ENCODE measurements around the gene ZMIZ1. TPM values are rescaled to one million over a fixed set of nuclear protein-coding genes. Genes with fewer than 3 reads are reported as not detected.
A peak's percentile ranks its signal among the peaks of the same experiment; 100 is the strongest.

The ZMIZ1 gene
- total RNA-seq, 1 donor from 2014 or later, result 85.2 TPM

- Mint-ChIP-seq H3K27ac (peak overlapping the region; percentile 37), H3K36me3 (ENCODE audit: insufficient read depth) (peaks cover 18% of the 10 kb centered on the region), H3K9me3 (ENCODE audit: low read depth) (no peaks in the 10 kb centered on the region)
Measured at GRCh38 chr10:79312601-79313187, 243.9 kb downstream of the ZMIZ1 start.

GRCh38 chr10:79313320-79313719, 244.6 kb downstream of the ZMIZ1 start:
- H3K36me3 Mint-ChIP-seq (ENCODE audit: insufficient read depth), result peaks cover 13% of the 10 kb centered on the region

More at GRCh38 chr10:79312601-79313187, 243.9 kb downstream of the ZMIZ1 start:
- Mint-ChIP-seq H3K27me3 (no peaks in the 10 kb centered on the region), H3K4me1 (ENCODE audit: low read depth) (peaks cover 7% of the 10 kb centered on the region), H3K4me3 (ENCODE audit: low read depth) (no peak overlapping the region)
- no peak for DNase-seq (ENCODE audit: low spot score, unreplicated experiment)
- no peak for TF ChIP-seq CTCF (IDR thresholded peaks at IDR 0.05; ENCODE audit: unreplicated experiment)

GRCh38 chr10:79313911-79314439, 245.2 kb downstream of the ZMIZ1 start:
- no peaks in the 10 kb centered on the region for H3K9me3 Mint-ChIP-seq (ENCODE audit: low read depth)
- no peak for DNase-seq (ENCODE audit: low spot score, unreplicated experiment)
- peaks cover 5% of the 10 kb centered on the region for H3K27me3 Mint-ChIP-seq
- peaks cover 13% of the 10 kb centered on the region for H3K36me3 Mint-ChIP-seq (ENCODE audit: insufficient read depth)
- no peak for TF ChIP-seq CTCF (IDR thresholded peaks at IDR 0.05; ENCODE audit: unreplicated experiment)
- H3K4me1 Mint-ChIP-seq (ENCODE audit: low read depth), result peaks cover 11% of the 10 kb centered on the region
- no peak overlapping the region for H3K4me3 Mint-ChIP-seq (ENCODE audit: low read depth)
- H3K27ac Mint-ChIP-seq, result peak overlapping the region; percentile 33

More at GRCh38 chr10:79313320-79313719, 244.6 kb downstream of the ZMIZ1 start:
- peak overlapping the region; percentile 37 for H3K27ac Mint-ChIP-seq
- no peaks in the 10 kb centered on the region for H3K9me3 Mint-ChIP-seq (ENCODE audit: low read depth)
- H3K4me3 Mint-ChIP-seq (ENCODE audit: low read depth), result no peak overlapping the region
- TF ChIP-seq CTCF (IDR thresholded peaks at IDR 0.05; ENCODE audit: unreplicated experiment), result no peak
- H3K4me1 Mint-ChIP-seq (ENCODE audit: low read depth), result peaks cover 11% of the 10 kb centered on the region
- no peak for DNase-seq (ENCODE audit: low spot score, unreplicated experiment)
- no peaks in the 10 kb centered on the region for H3K27me3 Mint-ChIP-seq

GRCh38 chr10:79314761-79315601, 246.2 kb downstream of the ZMIZ1 start:
- Mint-ChIP-seq H3K9me3 (ENCODE audit: low read depth) (no peaks in the 10 kb centered on the region), H3K27me3 (peaks cover 10% of the 10 kb centered on the region), H3K4me1 (ENCODE audit: low read depth) (peaks cover 11% of the 10 kb centered on the region), H3K36me3 (ENCODE audit: insufficient read depth) (peaks cover 11% of the 10 kb centered on the region), H3K27ac (no peak overlapping the region), H3K4me3 (ENCODE audit: low read depth) (no peak overlapping the region)
- TF ChIP-seq CTCF (IDR thresholded peaks at IDR 0.05; ENCODE audit: unreplicated experiment), result no peak
- DNase-seq (ENCODE audit: low spot score, unreplicated experiment), result no peak

- peaks cover 15% of the 10 kb centered on the region for H3K27me3 Mint-ChIP-seq
- H3K27ac Mint-ChIP-seq, result no peak overlapping the region
- DNase-seq (ENCODE audit: low spot score, unreplicated experiment), result no peak
- peaks cover 11% of the 10 kb centered on the region for H3K4me1 Mint-ChIP-seq (ENCODE audit: low read depth)
- no peak for TF ChIP-seq CTCF (IDR thresholded peaks at IDR 0.05; ENCODE audit: unreplicated experiment)
- H3K4me3 Mint-ChIP-seq (ENCODE audit: low read depth), result no peak overlapping the region
- peaks cover 11% of the 10 kb centered on the region for H3K36me3 Mint-ChIP-seq (ENCODE audit: insufficient read depth)
- H3K9me3 Mint-ChIP-seq (ENCODE audit: low read depth), result no peaks in the 10 kb centered on the region
Measured at GRCh38 chr10:79315602-79315920, 246.8 kb downstream of the ZMIZ1 start.
